HepG2 (cell line): Measurements from ENCODE around the gene GADD45B. TPM values are rescaled to one million over a fixed set of nuclear protein-coding genes. Genes with fewer than 3 reads are reported as not detected.
A peak's percentile ranks its signal among the peaks of the same experiment; 100 is the strongest.

Experiments used
- ATF7-NPFF ChIP-seq: sonication (generic); formaldehyde crosslinking; IDR thresholded peaks from 2 replicates; pipeline ENCODE4 v1.8.1; 2023; ENCODE audit warnings: mild to moderate bottlenecking, low read depth, missing genetic modification reagents, moderate library complexity
- ESRRA ChIP-seq: sonication (generic); formaldehyde crosslinking; IDR thresholded peaks from 2 replicates; pipeline ENCODE4 v1.5.1; 2020; ENCODE audit warnings: mild to moderate bottlenecking, low read depth, missing genetic modification reagents
- JUNB ChIP-seq: sonication (generic); formaldehyde crosslinking; IDR thresholded peaks from 2 replicates; pipeline ENCODE4 v1.8.0; 2022; ENCODE audit warnings: missing genetic modification reagents, mild to moderate bottlenecking, borderline replicate concordance
- KAT8 ChIP-seq: IDR thresholded peaks from 2 replicates; pipeline ENCODE4 v1.6.1; 2016; ENCODE audit warnings: missing genetic modification reagents, missing compliant biosample characterization
- LCORL ChIP-seq, 2 experiments: fragments of 450-650 bp in 1 of 2; sonication (generic) in 1 of 2; formaldehyde crosslinking in 1 of 2; IDR thresholded peaks; 2 replicates each; pipeline versions ENCODE4 v1.5.0 to v1.6.1; 2017 to 2020; ENCODE audit warnings: antibody characterized with exemption in 1 of 2, missing genetic modification reagents in 1 of 2
- MAFF ChIP-seq: IDR thresholded peaks from 2 replicates; pipeline ENCODE4 v1.6.1; 2011; ENCODE audit warnings: low read depth, low read length, improper control_type of control experiment
- MED13 ChIP-seq: sonication (generic); formaldehyde crosslinking; IDR thresholded peaks from 2 replicates; pipeline ENCODE4 v1.5.0; 2020; ENCODE audit warnings: missing genetic modification reagents
- PLRG1 ChIP-seq: fragments of 450-650 bp; conservative IDR thresholded peaks from 2 replicates; pipeline ENCODE4 v1.6.1; 2016
- RBAK ChIP-seq: sonication (generic); formaldehyde crosslinking; IDR thresholded peaks from 2 replicates; pipeline ENCODE4 v1.5.1; 2020; ENCODE audit warnings: mild to moderate bottlenecking, missing genetic modification reagents
- SIN3B ChIP-seq: fragments of 150-350 bp; IDR thresholded peaks from 2 replicates; pipeline ENCODE4 v1.6.1; 2014; ENCODE audit warnings: low read length
- SMAD9 ChIP-seq: sonication (generic); formaldehyde crosslinking; IDR thresholded peaks from 2 replicates; pipeline ENCODE4 v1.5.1; 2020; ENCODE audit warnings: mild to moderate bottlenecking, missing genetic modification reagents
- SNAPC5 ChIP-seq: sonication (generic); formaldehyde crosslinking; IDR thresholded peaks from 2 replicates; pipeline ENCODE4 v1.8.1; 2023; ENCODE audit warnings: mild to moderate bottlenecking, missing genetic modification reagents, borderline replicate concordance
- SOX6 ChIP-seq, 2 experiments: fragments of 450-650 bp in 1 of 2; sonication (generic) in 1 of 2; formaldehyde crosslinking in 1 of 2; IDR thresholded peaks; 2 replicates each; pipeline versions ENCODE4 v1.4.0 to v1.6.1; 2017 to 2020; ENCODE audit warnings: antibody characterized with exemption in 1 of 2, mild to moderate bottlenecking in 1 of 2, missing genetic modification reagents in 1 of 2
- TCF7L2 ChIP-seq: IDR thresholded peaks from 2 replicates; pipeline ENCODE4 v1.6.1; 2011; ENCODE audit warnings: mild to moderate bottlenecking, low read depth, low read length, moderate library complexity
- TFDP2 ChIP-seq: sonication (generic); formaldehyde crosslinking; IDR thresholded peaks from 2 replicates; pipeline ENCODE4 v1.4.0; 2020; ENCODE audit warnings: missing genetic modification reagents
- ZBTB1 ChIP-seq: sonication (generic); formaldehyde crosslinking; IDR thresholded peaks from 2 replicates; pipeline ENCODE4 v1.4.0; 2020; ENCODE audit warnings: missing genetic modification reagents, borderline replicate concordance
- ZNF546 ChIP-seq: sonication (generic); formaldehyde crosslinking; conservative IDR thresholded peaks from 2 replicates; pipeline ENCODE4 v1.8.1; 2023; ENCODE audit warnings: mild to moderate bottlenecking, missing genetic modification reagents
- ZNF670 ChIP-seq: sonication (generic); formaldehyde crosslinking; IDR thresholded peaks from 2 replicates; pipeline ENCODE4 v1.8.0; 2022; ENCODE audit warnings: mild to moderate bottlenecking, missing genetic modification reagents, borderline replicate concordance
- ZNF674 ChIP-seq: sonication (generic); formaldehyde crosslinking; IDR thresholded peaks from 2 replicates; pipeline ENCODE4 v1.5.0; 2020; ENCODE audit warnings: low read depth, mild to moderate bottlenecking, missing genetic modification reagents
- ZNF816 ChIP-seq: sonication (generic); formaldehyde crosslinking; IDR thresholded peaks from 2 replicates; pipeline ENCODE4 v1.8.0; 2022; ENCODE audit warnings: missing genetic modification reagents, mild to moderate bottlenecking, borderline replicate concordance
- polyA plus RNA-seq, 8 experiments: library from polyadenylated mRNA; depleted of rRNA in 3 of 8; stranded (reverse) in 7 of 8; unstranded in 1 of 8; fragments of >200 nt; fragmentation: Illumina TruSeq in 4 of 8; extraction: Trizol in 4 of 8; gene quantifications; 2 replicates each; pipeline versions ENCODE4 v1.2.1 to v1.2.3, GENCODE V29; 2011 to 2016; ENCODE audit warnings: low read depth in 4 of 8, missing spikeins in 1 of 8, mixed read lengths in 1 of 8; ENCODE audit not compliant: insufficient read depth in 1 of 8
- total RNA-seq, 5 experiments: library from RNA; depleted of rRNA; stranded (reverse); fragments of >200 nt; fragmentation: Illumina TruSeq; extraction: Trizol; gene quantifications; 2 replicates each; pipeline ENCODE4 v1.2.3, GENCODE V29; 2016; ENCODE audit warnings: low read depth in 1 of 5
- TF ChIP-seq, protein P1 (sequence below): sonication (generic); formaldehyde crosslinking; IDR thresholded peaks from 2 replicates; pipeline ENCODE4 v1.4.0; 2020; ENCODE audit warnings: missing genetic modification reagents
- TF ChIP-seq, protein P2 (sequence below): sonication (generic); formaldehyde crosslinking; IDR thresholded peaks from 2 replicates; pipeline ENCODE4 v1.4.0; 2020; ENCODE audit warnings: mild to moderate bottlenecking, low read depth, missing genetic modification reagents

GADD45B gene
- total and polyA plus RNA-seq, 2 of the 13 experiments (the other 11 are each of a cell fraction or from before 2014, with no cell fraction given) = 4.6 to 34.1 TPM

DNA sequence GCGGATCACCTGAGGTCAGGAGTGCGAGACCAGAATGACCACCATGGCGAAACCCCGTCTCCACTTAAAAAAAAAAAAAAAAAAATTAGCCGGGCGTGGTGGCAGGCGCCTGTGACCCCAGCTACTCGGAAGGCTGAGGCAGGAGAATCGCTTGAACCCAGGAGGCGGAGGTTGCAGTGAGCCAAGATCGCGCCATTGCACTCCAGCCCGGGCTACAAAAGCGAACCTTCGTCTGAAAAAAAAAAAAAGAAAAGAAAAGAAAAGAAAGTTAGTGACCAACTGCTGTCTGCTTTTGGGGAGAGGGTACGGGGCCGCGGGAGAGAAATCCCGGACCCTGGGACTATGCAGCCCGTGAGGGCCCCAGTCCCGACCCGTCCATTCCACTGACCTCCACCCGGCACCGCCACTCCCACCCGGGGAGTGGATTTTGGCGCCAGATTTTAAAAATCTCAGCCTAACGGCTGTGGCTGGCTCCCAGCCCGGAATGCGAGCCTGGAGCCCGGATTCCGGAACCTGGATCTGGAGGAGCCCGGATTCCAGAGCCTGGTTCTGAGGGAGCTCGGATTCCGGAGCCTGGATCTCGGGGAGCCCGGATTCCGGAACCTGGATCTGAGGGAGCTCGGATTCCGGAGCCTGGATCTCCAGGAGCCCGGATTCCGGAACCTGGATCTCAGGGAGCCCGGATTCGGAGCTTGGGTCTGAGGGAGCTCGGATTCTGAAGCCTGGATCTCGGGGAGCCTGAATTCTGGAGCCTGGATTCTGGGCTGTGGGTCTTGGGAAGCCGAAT is 13.1 kb upstream of the GADD45B start (continued):
- TF ChIP-seq, protein P1, sequence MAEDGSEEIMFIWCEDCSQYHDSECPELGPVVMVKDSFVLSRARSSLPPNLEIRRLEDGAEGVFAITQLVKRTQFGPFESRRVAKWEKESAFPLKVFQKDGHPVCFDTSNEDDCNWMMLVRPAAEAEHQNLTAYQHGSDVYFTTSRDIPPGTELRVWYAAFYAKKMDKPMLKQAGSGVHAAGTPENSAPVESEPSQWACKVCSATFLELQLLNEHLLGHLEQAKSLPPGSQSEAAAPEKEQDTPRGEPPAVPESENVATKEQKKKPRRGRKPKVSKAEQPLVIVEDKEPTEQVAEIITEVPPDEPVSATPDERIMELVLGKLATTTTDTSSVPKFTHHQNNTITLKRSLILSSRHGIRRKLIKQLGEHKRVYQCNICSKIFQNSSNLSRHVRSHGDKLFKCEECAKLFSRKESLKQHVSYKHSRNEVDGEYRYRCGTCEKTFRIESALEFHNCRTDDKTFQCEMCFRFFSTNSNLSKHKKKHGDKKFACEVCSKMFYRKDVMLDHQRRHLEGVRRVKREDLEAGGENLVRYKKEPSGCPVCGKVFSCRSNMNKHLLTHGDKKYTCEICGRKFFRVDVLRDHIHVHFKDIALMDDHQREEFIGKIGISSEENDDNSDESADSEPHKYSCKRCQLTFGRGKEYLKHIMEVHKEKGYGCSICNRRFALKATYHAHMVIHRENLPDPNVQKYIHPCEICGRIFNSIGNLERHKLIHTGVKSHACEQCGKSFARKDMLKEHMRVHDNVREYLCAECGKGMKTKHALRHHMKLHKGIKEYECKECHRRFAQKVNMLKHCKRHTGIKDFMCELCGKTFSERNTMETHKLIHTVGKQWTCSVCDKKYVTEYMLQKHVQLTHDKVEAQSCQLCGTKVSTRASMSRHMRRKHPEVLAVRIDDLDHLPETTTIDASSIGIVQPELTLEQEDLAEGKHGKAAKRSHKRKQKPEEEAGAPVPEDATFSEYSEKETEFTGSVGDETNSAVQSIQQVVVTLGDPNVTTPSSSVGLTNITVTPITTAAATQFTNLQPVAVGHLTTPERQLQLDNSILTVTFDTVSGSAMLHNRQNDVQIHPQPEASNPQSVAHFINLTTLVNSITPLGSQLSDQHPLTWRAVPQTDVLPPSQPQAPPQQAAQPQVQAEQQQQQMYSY = peak; percentile 100
- no peak for TF ChIP-seq PLRG1
- TF ChIP-seq SNAPC5 (CRISPR knock-in tag) = peak; percentile 90
- no peak for TF ChIP-seq SMAD9 (CRISPR knock-in tag)
- peak; percentile 93 for TF ChIP-seq ATF7-NPFF (CRISPR knock-in tag)
- no peak for TF ChIP-seq ZNF674 (CRISPR knock-in tag)
- no peak for TF ChIP-seq RBAK
- no peak for TF ChIP-seq ZNF546 (CRISPR knock-in tag)
- TF ChIP-seq JUNB (CRISPR knock-in tag) = no peak
- peak; percentile 90 for TF ChIP-seq KAT8
- TF ChIP-seq ZNF670 (CRISPR knock-in tag) = peak; percentile 90; the same call in 1 of the 2 replicates
- no peak for TF ChIP-seq ZBTB1 (CRISPR knock-in tag)
- TF ChIP-seq ESRRA (CRISPR knock-in tag) = peak; percentile 68; the same call in 1 of the 2 replicates
- TF ChIP-seq TFDP2 (CRISPR knock-in tag) = peak; percentile 99
- 0 out of 2 replicates have a peak, but pooled peaks have one; percentile 22 for TF ChIP-seq MAFF
- peak; percentile 75; the same call in 1 of the 2 replicates for TF ChIP-seq LCORL (IDR thresholded peaks at IDR 0.05)
- peak; percentile 85 for TF ChIP-seq LCORL (CRISPR knock-in tag; IDR thresholded peaks at IDR 0.05)
- peak; percentile 83; the same call in 1 of the 2 replicates for TF ChIP-seq SIN3B
- no peak for TF ChIP-seq TCF7L2
- peak; percentile 93; the same call in 1 of the 2 replicates for TF ChIP-seq ZNF816 (CRISPR knock-in tag)
- peak; percentile 84 for TF ChIP-seq MED13 (CRISPR knock-in tag)
- TF ChIP-seq SOX6 (IDR thresholded peaks at IDR 0.05) = no peak
- peak; percentile 86 for TF ChIP-seq SOX6 (CRISPR knock-in tag; IDR thresholded peaks at IDR 0.05)
- TF ChIP-seq, protein P2, sequence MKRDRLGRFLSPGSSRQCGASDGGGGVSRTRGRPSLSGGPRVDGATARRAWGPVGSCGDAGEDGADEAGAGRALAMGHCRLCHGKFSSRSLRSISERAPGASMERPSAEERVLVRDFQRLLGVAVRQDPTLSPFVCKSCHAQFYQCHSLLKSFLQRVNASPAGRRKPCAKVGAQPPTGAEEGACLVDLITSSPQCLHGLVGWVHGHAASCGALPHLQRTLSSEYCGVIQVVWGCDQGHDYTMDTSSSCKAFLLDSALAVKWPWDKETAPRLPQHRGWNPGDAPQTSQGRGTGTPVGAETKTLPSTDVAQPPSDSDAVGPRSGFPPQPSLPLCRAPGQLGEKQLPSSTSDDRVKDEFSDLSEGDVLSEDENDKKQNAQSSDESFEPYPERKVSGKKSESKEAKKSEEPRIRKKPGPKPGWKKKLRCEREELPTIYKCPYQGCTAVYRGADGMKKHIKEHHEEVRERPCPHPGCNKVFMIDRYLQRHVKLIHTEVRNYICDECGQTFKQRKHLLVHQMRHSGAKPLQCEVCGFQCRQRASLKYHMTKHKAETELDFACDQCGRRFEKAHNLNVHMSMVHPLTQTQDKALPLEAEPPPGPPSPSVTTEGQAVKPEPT (CRISPR knock-in tag) = no peak
